Epidermal melanocyte (primary cell): ENCODE results near the gene CTU2.
"Not testable (repeated sequence)": the region's sequence is repeated elsewhere in the genome, so short reads cannot be mapped to it uniquely, and the experiment has no call there.

Experiments used
- DNase-seq: peaks from one replicate; pipeline ENCODE4 v3.0.0; 2011; ENCODE audit warnings: low spot score; ENCODE audit not compliant: insufficient read length

CTU2 gene

GRCh38 chr16:88706229-88706964 lies at the start of gene CTU2, which contains the start of gene RNF166:
TSS of gene CTU2 (plus strand) at chr16:88706503. CDS start at chr16:88706531, 28 bp downstream.
TSS of gene RNF166 (minus strand) at chr16:88706408. CDS start at chr16:88706325, 83 bp downstream.
- DNase-seq = peak; percentile 99

GRCh38 chr16:88657371-88657770 lies 48.9 kb upstream of the CTU2 start:
- DNase-seq = no peak

- DNase-seq = no peak
Measured at GRCh38 chr16:88658714-88659113, 47.6 kb upstream of the CTU2 start.

GRCh38 chr16:88659160-88659559 lies 47.1 kb upstream of the CTU2 start:
- DNase-seq = no peak

DNA sequence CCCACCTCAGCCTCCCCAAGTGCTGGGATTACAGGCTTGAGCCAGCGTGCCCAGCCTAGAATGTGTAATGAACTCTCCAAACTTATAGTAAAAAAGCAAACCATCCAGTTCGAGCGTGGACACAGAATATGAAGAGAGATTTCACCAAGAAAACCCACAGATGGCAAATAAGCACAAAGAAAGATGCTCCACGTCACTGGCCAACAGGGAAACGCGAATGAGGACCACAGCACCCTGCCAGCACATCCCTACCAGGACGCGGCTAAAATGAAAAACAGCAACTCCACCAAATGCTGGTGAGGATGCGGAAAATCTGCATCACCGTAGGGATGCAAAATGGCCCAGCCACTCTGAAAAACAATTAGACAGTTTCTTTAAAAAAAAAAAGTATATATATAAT lies 44.8 kb upstream of the CTU2 start:
- no peak for DNase-seq

DNA sequence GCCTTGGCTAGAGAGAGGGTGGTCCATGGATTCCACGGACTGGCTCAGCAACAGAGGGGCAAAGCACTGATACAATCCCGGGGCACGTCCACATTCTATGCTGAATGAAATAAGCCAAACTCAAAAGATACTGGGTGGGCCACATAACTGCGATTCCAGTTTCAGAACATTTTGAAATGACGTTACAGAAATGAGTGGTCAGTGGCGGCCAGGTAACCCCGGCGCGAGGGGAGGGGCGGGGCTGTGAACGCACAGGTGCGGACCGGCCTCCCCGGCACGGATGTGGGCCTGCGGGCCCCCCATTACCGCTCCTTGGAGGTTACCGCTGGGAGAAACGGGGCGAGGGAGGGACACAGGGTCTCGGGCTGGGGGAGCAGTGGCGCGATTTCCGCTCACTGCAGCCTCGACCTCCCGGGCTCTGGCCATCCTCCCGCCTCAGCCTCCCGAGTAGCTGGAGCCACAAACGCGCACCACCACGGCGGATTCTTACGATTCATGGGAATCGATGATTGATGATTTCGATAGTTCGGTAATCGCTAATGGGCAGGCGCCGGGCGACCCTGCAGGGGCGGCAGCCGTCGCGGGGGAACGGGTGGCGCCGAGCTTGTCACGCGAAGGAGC lies 44.0 kb upstream of the CTU2 start:
- no peak for DNase-seq

GRCh38 chr16:88662843-88663606 lies 43.3 kb upstream of the CTU2 start, which contains the start of gene MVD:
TSS of gene MVD (minus strand) at chr16:88663091. CDS start at chr16:88663080, 11 bp downstream.
- peak; percentile 100 for DNase-seq

GRCh38 chr16:88665148-88665547 lies 41.2 kb upstream of the CTU2 start:
- no peak for DNase-seq

GRCh38 chr16:88665570-88665969 lies 40.7 kb upstream of the CTU2 start:
- no peak for DNase-seq

DNA sequence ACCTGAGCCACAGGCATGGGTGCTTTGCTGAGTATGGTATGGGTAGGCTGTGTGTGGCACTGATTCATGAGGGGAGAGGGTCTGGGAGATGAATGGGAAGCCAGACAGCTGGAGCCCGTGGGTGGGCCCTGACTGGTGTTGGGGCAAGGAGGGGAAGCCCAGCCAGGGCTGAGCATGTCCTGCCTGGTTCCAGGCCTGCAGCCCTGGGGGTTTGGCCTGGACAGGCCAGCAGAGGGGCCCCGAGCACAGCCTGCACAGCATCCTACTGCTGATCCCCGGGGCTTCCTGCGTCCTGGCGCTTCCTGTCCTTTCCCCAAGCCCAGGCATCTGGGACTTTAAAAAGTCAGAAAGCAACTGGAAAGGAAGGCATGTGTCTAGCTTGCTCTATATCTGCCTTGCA lies 38.8 kb upstream of the CTU2 start:
- no peak for DNase-seq

- not testable (repeated sequence) for DNase-seq
Measured at GRCh38 chr16:88669493-88669892, 36.8 kb upstream of the CTU2 start.

- DNase-seq = no peak
Measured at GRCh38 chr16:88669980-88670379, 36.3 kb upstream of the CTU2 start.

DNA sequence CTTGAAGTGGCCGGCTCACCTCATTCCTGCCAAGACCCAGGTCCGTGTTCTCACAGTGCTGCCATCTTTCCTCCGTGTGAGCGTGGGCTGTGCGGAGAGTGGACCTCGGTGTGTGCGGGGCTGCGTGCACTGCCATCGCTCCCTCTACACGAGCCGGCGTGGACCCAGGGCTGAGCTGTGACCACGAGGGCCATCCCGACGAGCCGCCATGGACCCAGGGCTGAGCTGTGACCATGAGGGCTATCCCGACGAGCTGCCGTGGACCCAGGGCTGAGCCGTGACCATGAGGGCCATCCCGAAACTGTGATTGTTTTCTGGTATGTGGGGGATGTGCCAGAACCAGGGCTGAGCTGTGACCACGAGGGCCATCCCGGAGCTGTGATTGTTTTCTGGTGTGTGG lies 34.5 kb upstream of the CTU2 start:
- DNase-seq = no peak

DNA sequence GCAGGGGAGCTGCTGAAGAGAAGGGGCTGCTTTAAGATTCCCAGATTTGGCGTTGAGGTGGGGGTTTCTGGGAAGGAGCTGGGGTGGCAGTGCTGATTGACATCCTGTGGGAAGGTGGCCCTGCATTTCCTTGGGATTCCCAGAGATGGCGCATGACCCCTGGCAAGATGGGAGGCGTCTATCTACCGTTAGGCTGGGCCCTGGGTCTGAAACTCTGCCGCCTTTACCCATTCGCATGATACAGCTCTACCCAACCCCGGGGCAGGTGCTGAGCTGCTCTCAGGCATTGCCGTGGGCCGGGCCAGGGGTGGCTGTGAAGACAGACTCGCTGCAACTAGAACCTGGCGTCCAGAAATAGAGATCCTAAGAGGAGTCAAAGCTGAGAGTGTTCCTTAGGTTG lies 33.5 kb upstream of the CTU2 start:
- no peak for DNase-seq

GRCh38 chr16:88673716-88674379 lies 32.5 kb upstream of the CTU2 start:
- DNase-seq = no peak

GRCh38 chr16:88676502-88677242 lies 29.6 kb upstream of the CTU2 start:
- no peak for DNase-seq

GRCh38 chr16:88677721-88678120 lies 28.6 kb upstream of the CTU2 start:
- DNase-seq = no peak

DNA sequence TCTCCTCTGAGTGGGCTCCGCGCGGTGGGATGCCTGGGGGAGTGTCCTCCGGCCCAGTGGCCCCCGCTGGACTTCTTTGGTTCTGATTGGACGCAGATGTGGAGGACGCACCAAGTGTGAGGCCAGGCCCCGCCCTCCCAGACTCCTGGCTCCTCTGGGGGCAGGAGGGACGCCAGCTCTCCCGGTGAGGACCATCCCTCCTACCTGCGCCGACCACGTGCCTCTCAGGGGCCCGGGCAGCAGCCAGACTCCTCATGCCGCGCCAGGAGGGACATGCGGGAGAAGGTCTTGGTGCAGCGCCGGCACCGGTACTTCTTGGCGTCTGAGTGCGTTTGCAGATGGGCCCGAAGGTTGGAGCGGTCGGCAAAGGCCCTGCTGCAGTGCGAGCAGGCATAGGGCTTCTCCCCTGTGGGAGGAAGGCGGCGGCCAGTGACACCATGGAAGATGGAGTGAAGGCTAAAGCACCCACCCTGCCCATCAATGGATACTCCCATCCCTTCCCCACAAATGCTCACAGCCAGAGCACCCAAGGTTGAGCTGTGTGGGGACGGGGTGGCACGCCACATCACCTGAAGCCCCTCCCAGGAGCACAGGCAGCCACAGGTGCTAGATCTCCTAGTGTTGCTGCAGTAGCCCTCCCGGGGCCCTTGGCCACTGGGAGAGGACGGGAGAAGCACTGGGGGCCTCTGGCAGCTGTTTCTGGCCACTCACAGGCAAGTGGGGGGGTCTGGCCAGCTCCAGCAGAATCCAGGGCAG lies 27.9 kb upstream of the CTU2 start:
- no peak for DNase-seq

DNA sequence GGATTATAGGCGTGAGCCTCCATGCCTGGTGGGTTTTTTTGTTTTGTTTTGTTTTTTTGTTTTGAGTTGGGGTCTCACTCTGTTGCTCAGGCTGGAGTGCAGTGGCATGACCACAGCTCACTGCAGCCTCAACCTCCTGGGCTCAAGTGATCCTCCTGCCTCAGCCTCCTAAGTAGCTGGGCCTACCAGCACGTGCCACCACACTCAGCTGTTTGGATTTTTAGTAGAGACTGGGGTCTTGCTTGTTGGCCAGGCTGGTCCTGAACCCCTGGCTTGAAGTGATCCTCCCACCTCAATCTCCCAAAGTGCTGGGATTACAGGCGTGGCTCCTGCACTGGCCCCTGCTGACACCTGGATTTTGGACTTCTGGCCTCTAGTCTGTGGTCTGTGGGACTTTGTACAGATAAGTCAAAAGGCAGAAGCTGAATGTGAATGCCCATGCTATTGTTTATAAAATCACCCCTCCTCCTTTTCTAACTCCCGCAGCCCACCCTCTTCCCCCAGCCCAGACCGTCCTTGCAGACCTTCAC lies 25.7 kb upstream of the CTU2 start:
- no peak for DNase-seq
